ENCODE results near the gene XPNPEP2.
"Not testable (repeated sequence)": the region's sequence is repeated elsewhere in the genome, so short reads cannot be mapped to it uniquely, and the experiment has no call there.

XPNPEP2 gene

GRCh38 chrX:129719931-129720530 is 18.7 kb upstream of the XPNPEP2 start:
- DNase-seq = no peak

GRCh38 chrX:129720741-129721140 is 18.0 kb upstream of the XPNPEP2 start:
- no peak for DNase-seq

- no peak for DNase-seq
Observed at GRCh38 chrX:129721414-129721813, 17.4 kb upstream of the XPNPEP2 start.

GRCh38 chrX:129721870-129722269 is 16.9 kb upstream of the XPNPEP2 start:
- DNase-seq = no peak

- DNase-seq = no peak
Observed at GRCh38 chrX:129723511-129723910, 15.3 kb upstream of the XPNPEP2 start.

GRCh38 chrX:129724754-129725153 is 14.0 kb upstream of the XPNPEP2 start:
- DNase-seq = no peak

- DNase-seq = peak in 49 of 56 donors; percentile 1 to 75 (median 26)
Observed at GRCh38 chrX:129726307-129727111, 12.3 kb upstream of the XPNPEP2 start.

GRCh38 chrX:129728061-129728460 is 10.7 kb upstream of the XPNPEP2 start:
- DNase-seq = no peak

GRCh38 chrX:129731228-129731627 is 7.6 kb upstream of the XPNPEP2 start:
- DNase-seq = no peak

GRCh38 chrX:129732857-129733256 is 5.9 kb upstream of the XPNPEP2 start:
- DNase-seq = no peak

- DNase-seq = no peak
Observed at GRCh38 chrX:129733335-129733734, 5.4 kb upstream of the XPNPEP2 start.

GRCh38 chrX:129736491-129736890 is 2.3 kb upstream of the XPNPEP2 start:
- no peak for DNase-seq

GRCh38 chrX:129737916-129738315 is 863 bp upstream of the XPNPEP2 start:
- no peak for DNase-seq

GRCh38 chrX:129739578-129739977 is 799 bp downstream of the XPNPEP2 start:
- no peak for DNase-seq

GRCh38 chrX:129741880-129742758 is 3.3 kb downstream of the XPNPEP2 start:
- DNase-seq = no peak

- not testable (repeated sequence) for DNase-seq
Observed at GRCh38 chrX:129742759-129743152, 4.0 kb downstream of the XPNPEP2 start.

GRCh38 chrX:129743821-129744220 is 5.0 kb downstream of the XPNPEP2 start:
- no peak for DNase-seq

GRCh38 chrX:129744861-129745321 is 6.1 kb downstream of the XPNPEP2 start:
- no peak for DNase-seq

- no peak for DNase-seq
Observed at GRCh38 chrX:129746557-129747470, 8.0 kb downstream of the XPNPEP2 start.

GRCh38 chrX:129747533-129747932 is 8.8 kb downstream of the XPNPEP2 start:
- DNase-seq = no peak

GRCh38 chrX:129748305-129748704 is 9.5 kb downstream of the XPNPEP2 start:
- DNase-seq = no peak
